Gastroesophageal sphincter (tissue), 4 donors: Measurements from ENCODE around the gene CDK17. TPM values are rescaled to one million over a fixed set of nuclear protein-coding genes. Genes with fewer than 3 reads are reported as not detected.

Experiments used
- ATAC-seq: fragments of 150-250 bp; one replicate; pipeline ENCODE4 v1.9.1; 2016; ENCODE audit warnings: mild to moderate bottlenecking, moderate library complexity
- H3K27ac ChIP-seq, 4 donors: fragments of 200-600 bp; sonication (generic) in 3 of 4; 1 replicate in 3 of 4; 2 replicates in 1 of 4; pipeline ENCODE4 v1.5.1; 2016 to 2019
- H3K27me3 ChIP-seq: fragments of 200-600 bp; sonication (generic); one replicate; pipeline ENCODE4 v1.5.1; 2019
- H3K36me3 ChIP-seq, 2 donors: fragments of 200-600 bp; sonication (generic); one replicate each; pipeline ENCODE4 v1.5.1; 2019; ENCODE audit warnings: control low read depth in 1 of 2
- H3K4me1 ChIP-seq, 3 donors: fragments of 200-600 bp; sonication (generic); 1 replicate in 2 of 3; 2 replicates in 1 of 3; pipeline ENCODE4 v1.5.1; 2016 to 2019; ENCODE audit warnings: control low read depth in 2 of 3
- H3K4me3 ChIP-seq, 2 donors: fragments of 200-600 bp; sonication (generic); one replicate each; pipeline ENCODE4 v1.5.1; 2019; ENCODE audit warnings: mild to moderate bottlenecking in 1 of 2, moderate library complexity in 1 of 2
- H3K9me3 ChIP-seq, 3 donors: fragments of 200-600 bp; sonication (generic); one replicate each; pipeline ENCODE4 v1.5.1; 2017 to 2019; ENCODE audit warnings: control low read depth in 2 of 3
- EP300 ChIP-seq: sonication (generic); formaldehyde crosslinking; IDR thresholded peaks from one replicate; pipeline ENCODE4 v1.6.1; 2017; ENCODE audit warnings: antibody characterized with exemption, mild to moderate bottlenecking
- POLR2A ChIP-seq, 2 donors: fragments of 450-650 bp; IDR thresholded peaks; one replicate each; pipeline ENCODE4 v1.6.1; 2017; ENCODE audit warnings: antibody characterized with exemption in 2 of 2, mild to moderate bottlenecking in 2 of 2, moderate library complexity in 1 of 2
- POLR2AphosphoS5 ChIP-seq: sonication (generic); formaldehyde crosslinking; IDR thresholded peaks from one replicate; pipeline ENCODE4 v1.6.1; 2017; ENCODE audit warnings: antibody characterized with exemption
- WGBS, 2 donors: methylation state at CpG; one replicate each; pipeline ENCODE4 v1.1.5; 2018; ENCODE audit warnings: low coverage in 1 of 2; 5-methylcytosine and 5-hydroxymethylcytosine counted together
- total RNA-seq, 4 donors: library from RNA; depleted of rRNA; stranded (reverse); fragments of >200 nt; gene quantifications; one replicate each; pipeline ENCODE4 v1.1.0, GENCODE V29; 2016
- TF ChIP-seq, protein P1 (sequence below), 4 experiments: fragments of 200-600 bp in 2 of 4; fragments of 450-650 bp in 2 of 4; sonication (generic) in 1 of 4; IDR thresholded peaks; one replicate each; pipeline ENCODE4 v1.5.1; 2017 to 2019; ENCODE audit warnings: antibody characterized with exemption in 4 of 4, mild to moderate bottlenecking in 2 of 4, moderate library complexity in 2 of 4

Gene CDK17
- total RNA-seq, 4 donors from 2014 or later, result 54.4 to 77.9 (median 62.9) TPM

DNA sequence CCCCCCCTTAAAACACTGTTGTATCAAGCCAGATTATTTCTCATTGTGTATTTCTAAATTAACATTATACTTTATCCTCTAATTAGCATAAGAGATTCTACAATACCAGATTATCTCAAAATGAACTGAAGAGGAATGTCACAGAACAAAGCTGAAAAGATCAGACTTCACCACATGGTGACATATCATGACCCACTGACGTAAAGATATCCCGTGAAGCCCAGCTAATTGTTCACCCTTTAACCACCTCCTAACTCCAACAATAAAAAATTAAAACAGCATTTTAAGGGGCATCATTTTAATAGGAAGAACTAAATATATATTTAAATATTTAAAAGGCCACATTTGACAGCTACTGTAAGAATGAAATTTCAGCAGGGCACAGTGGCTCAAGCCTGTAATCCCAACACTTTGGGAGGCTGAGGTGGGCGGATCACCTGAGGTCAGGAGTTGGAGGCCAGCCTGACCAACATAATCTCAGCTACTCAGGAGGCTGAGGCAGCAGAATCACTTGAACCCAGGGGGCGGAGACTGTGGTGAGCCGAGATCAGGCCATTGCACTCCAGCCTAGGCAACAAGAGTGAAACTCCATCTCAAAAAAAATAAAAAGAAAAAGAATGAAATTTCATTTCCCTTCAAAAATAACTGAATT is 29.0 kb downstream of the CDK17 start:
- Histone ChIP-seq H3K36me3 (no peaks in the 10 kb centered on the region), H3K27ac (peak overlapping the region in 3 of 4 donors; percentile 8 to 46 (median 21)), H3K27me3 (no peaks in the 10 kb centered on the region), H3K4me1 (peaks cover 31 to 98% (median 37%) of the 10 kb centered on the region in 3 donors), H3K4me3 (no peak overlapping the region), H3K9me3 (no peaks in the 10 kb centered on the region)
- TF ChIP-seq POLR2AphosphoS5, result no peak
- TF ChIP-seq, protein P1, sequence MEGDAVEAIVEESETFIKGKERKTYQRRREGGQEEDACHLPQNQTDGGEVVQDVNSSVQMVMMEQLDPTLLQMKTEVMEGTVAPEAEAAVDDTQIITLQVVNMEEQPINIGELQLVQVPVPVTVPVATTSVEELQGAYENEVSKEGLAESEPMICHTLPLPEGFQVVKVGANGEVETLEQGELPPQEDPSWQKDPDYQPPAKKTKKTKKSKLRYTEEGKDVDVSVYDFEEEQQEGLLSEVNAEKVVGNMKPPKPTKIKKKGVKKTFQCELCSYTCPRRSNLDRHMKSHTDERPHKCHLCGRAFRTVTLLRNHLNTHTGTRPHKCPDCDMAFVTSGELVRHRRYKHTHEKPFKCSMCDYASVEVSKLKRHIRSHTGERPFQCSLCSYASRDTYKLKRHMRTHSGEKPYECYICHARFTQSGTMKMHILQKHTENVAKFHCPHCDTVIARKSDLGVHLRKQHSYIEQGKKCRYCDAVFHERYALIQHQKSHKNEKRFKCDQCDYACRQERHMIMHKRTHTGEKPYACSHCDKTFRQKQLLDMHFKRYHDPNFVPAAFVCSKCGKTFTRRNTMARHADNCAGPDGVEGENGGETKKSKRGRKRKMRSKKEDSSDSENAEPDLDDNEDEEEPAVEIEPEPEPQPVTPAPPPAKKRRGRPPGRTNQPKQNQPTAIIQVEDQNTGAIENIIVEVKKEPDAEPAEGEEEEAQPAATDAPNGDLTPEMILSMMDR (IDR thresholded peaks at IDR 0.05), result no peak
- no peak for TF ChIP-seq POLR2A (IDR thresholded peaks at IDR 0.05)
- no peak for TF ChIP-seq EP300
- WGBS, 2 donors, result 48 to 63% methylated on average over 4 to 5 of the region's 5 CpGs
- ATAC-seq, result no peak

DNA sequence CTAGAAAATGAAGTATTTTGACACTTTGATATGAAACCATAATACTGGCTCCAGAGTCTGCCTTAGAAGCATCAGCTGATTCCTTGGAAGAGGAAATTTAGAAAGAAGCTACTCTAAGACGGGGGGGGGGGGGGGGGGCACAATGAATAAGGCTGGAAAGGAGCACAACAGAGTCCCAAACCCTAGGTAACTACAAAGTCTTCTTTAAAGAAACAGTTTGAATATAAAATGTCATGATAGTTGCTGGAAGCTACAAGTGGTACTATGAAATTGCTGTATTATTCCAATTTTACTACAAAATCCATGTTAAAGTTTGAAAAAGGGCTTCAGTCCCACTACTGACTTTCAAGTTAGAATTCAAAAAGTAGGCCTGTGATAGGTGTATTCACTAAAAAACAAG is 31.6 kb downstream of the CDK17 start:
- no peak for ATAC-seq
- Histone ChIP-seq H3K27me3 (no peaks in the 10 kb centered on the region), H3K4me1 (peaks cover 24 to 94% (median 33%) of the 10 kb centered on the region in 3 donors), H3K36me3 (no peaks in the 10 kb centered on the region), H3K27ac (peak overlapping the region in 3 of 4 donors; percentile 32 to 71 (median 48)), H3K4me3 (no peak overlapping the region), H3K9me3 (no peaks in the 10 kb centered on the region)
- 0% methylated on average over 1 of the region's 1 CpG; no CpG with 5 or more reads in 1 of the 2 donors for WGBS, 2 donors
- no peak for TF ChIP-seq POLR2AphosphoS5
- TF ChIP-seq, protein P1 (IDR thresholded peaks at IDR 0.05), result no peak
- no peak for TF ChIP-seq POLR2A (IDR thresholded peaks at IDR 0.05)
- TF ChIP-seq EP300, result no peak

DNA sequence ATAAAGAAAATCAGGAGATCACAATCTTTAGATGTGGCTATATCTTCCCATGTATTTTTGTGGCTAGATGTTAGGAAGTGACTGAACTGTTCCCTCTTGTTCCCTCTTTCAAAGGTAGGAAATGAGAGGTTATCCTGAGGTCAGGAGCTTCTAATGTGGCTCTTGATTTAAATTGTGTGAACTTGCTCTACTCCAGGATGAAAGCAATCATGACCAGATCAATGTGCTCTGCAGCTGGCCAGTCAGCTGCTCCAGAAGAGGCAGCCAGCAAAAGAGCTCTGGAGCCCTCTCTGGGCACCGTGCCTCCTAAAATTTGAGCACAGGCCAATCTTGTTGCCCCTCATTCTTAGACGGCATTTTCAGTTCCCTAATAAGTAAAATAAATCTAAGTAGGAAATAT is 32.0 kb downstream of the CDK17 start:
- Histone ChIP-seq H3K9me3 (no peaks in the 10 kb centered on the region), H3K36me3 (no peaks in the 10 kb centered on the region), H3K27ac (peak overlapping the region; percentile 10 to 71 (median 40)), H3K27me3 (no peaks in the 10 kb centered on the region), H3K4me3 (no peak overlapping the region), H3K4me1 (peaks cover 24 to 93% (median 33%) of the 10 kb centered on the region in 3 donors)
- TF ChIP-seq EP300, result no peak
- TF ChIP-seq, protein P1 (IDR thresholded peaks at IDR 0.05), result no peak
- WGBS, 2 donors, result 0 to 6% methylated on average over 2 of the region's 2 CpGs
- no peak for ATAC-seq

DNA sequence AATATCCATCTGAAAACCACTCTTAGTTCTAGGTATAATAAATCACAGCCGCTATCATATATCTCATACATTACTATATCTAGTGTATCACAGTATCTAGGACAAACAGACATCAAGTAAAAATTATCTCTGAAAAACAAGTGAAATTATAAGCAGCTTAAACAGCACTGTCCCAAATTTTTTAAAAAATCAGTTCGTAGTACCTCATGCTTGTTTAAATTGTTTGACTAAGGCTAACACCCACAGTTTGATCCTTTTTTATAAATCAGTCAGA is 33.9 kb downstream of the CDK17 start:
- WGBS, 2 donors, result 57% methylated on average over 2 of the region's 2 CpGs
- Histone ChIP-seq H3K27me3 (no peaks in the 10 kb centered on the region), H3K4me3 (no peak overlapping the region), H3K36me3 (no peaks in the 10 kb centered on the region), H3K9me3 (no peaks in the 10 kb centered on the region), H3K4me1 (peaks cover 21 to 92% (median 23%) of the 10 kb centered on the region in 3 donors), H3K27ac (peak overlapping the region; percentile 69 to 78 (median 77))
- ATAC-seq, result no peak
- no peak for TF ChIP-seq POLR2AphosphoS5
- TF ChIP-seq, protein P1 (IDR thresholded peaks at IDR 0.05), result no peak
- TF ChIP-seq EP300, result no peak
- TF ChIP-seq POLR2A (IDR thresholded peaks at IDR 0.05), result no peak

DNA sequence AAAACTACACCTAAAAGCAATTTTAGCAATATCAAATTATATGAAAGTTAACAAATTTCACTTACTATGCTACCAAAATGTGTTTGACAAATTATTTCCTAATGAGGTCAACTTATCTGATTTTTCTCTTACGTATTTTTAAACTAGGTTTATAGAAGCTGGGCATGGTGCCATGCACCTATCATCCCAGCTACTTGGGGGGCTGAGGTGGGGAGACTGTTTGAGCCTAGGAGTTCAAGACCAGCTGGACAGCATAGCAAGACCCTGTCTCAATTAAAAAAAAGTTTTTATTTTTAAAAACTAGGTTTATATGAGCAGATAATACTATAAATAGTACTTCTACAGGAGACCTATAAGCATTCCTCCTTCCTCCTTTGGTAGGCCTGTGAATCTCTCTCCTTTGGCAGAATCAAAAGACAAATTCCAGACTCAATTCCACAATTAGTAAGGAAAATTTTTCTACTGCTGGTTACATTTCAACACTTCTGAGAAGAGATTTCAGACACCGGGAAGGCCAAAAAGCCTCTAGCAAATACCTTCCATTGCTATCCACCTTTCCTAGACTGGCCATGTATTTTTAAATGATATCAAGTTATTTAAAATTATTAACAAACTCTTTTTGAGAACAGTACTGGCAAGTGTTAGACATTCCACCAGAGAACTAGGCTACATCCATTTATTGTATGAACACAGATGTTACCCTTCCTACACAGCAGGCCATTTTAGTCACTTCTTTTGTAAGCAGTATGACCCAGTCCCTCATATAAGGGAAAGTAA is 34.4 kb downstream of the CDK17 start:
- peak; percentile 42 for ATAC-seq
- H3K27ac ChIP-seq, result peak overlapping the region; percentile 69 to 78 (median 77)

More for the DNA sequence above, 34.4 kb downstream of the CDK17 start:
- Histone ChIP-seq H3K4me1 (peaks cover 16 to 92% (median 28%) of the 10 kb centered on the region in 3 donors), H3K27me3 (no peaks in the 10 kb centered on the region), H3K36me3 (no peaks in the 10 kb centered on the region), H3K9me3 (no peaks in the 10 kb centered on the region), H3K4me3 (no peak overlapping the region)
- TF ChIP-seq, protein P1 (IDR thresholded peaks at IDR 0.05), result peak in 1 of 4 experiments; percentile 11
- TF ChIP-seq POLR2AphosphoS5, result peak; percentile 44
- TF ChIP-seq POLR2A (IDR thresholded peaks at IDR 0.05), result no peak
- no peak for TF ChIP-seq EP300
- 16 to 21% methylated on average over 2 of the region's 2 CpGs for WGBS, 2 donors
